Thyroid gland (tissue), 4 donors: ENCODE measurements around the gene ZRANB3. TPM values are rescaled to one million over a fixed set of nuclear protein-coding genes. Genes with fewer than 3 reads are reported as not detected.

Experiments
- DNase-seq, 2 donors: peaks; one replicate each; pipeline ENCODE4 v3.0.0-alpha.2; 2019
- H3K27ac ChIP-seq, 3 donors: fragments of 200-600 bp; sonication (generic); 1 replicate in 2 of 3; 2 replicates in 1 of 3; pipeline ENCODE4 v1.5.1; 2016 to 2019; ENCODE audit warnings: mild to moderate bottlenecking in 1 of 3, moderate library complexity in 1 of 3
- H3K27me3 ChIP-seq: fragments of 200-600 bp; sonication (generic); one replicate; pipeline ENCODE4 v1.5.1; 2019
- H3K36me3 ChIP-seq, 2 donors: fragments of 200-600 bp; sonication (generic); one replicate each; pipeline ENCODE4 v1.5.1; 2016 to 2019
- H3K4me1 ChIP-seq, 2 donors: fragments of 200-600 bp; sonication (generic); one replicate each; pipeline ENCODE4 v1.5.1; 2017 to 2019
- H3K4me3 ChIP-seq, 3 donors: fragments of 200-600 bp; sonication (generic); replicated peaks in 1 of 3; 1 replicate in 2 of 3; 2 replicates in 1 of 3; pipeline ENCODE4 v1.5.1; 2016; ENCODE audit warnings: mild to moderate bottlenecking in 1 of 3
- H3K9me3 ChIP-seq: fragments of 200-600 bp; sonication (generic); one replicate; pipeline ENCODE4 v1.5.1; 2017
- CTCF ChIP-seq, 6 experiments: fragments of 200-600 bp in 3 of 6; fragments of 450-650 bp in 3 of 6; sonication (generic) in 3 of 6; IDR thresholded peaks; one replicate each; pipeline ENCODE4 v1.5.1; 2016 to 2019; ENCODE audit warnings: antibody characterized with exemption in 6 of 6, mild to moderate bottlenecking in 2 of 6, inconsistent platforms in 1 of 6, moderate library complexity in 1 of 6
- POLR2A ChIP-seq, 2 donors: fragments of 450-650 bp; IDR thresholded peaks; one replicate each; pipeline ENCODE4 v1.6.1; 2017; ENCODE audit warnings: antibody characterized with exemption in 2 of 2, mild to moderate bottlenecking in 2 of 2, moderate library complexity in 1 of 2
- WGBS, 2 donors: methylation state at CpG; one replicate each; pipeline ENCODE4 v1.1.5; 2017; 5-methylcytosine and 5-hydroxymethylcytosine counted together
- intact Hi-C: fragments of 100-400 bp; cut with DNase I; formaldehyde crosslinking; loops from one replicate; pipeline ENCODE4 v1.15.1; 2023
- total RNA-seq, 4 donors: library from RNA; depleted of rRNA; stranded (reverse); fragments of >200 nt; gene quantifications; one replicate each; pipeline ENCODE4 v1.2.3, GENCODE V29; 2016

Gene ZRANB3
- total RNA-seq, 4 donors from 2014 or later: 3.1 to 12.2 (median 9.3) TPM

- Histone ChIP-seq H3K9me3 (no peaks in the 10 kb centered on the region), H3K36me3 (peaks cover 26 to 35% of the 10 kb centered on the region in 2 donors), H3K4me3 (no peak overlapping the region), H3K27ac (no peak overlapping the region), H3K4me1 (no peaks in the 10 kb centered on the region), H3K27me3 (no peaks in the 10 kb centered on the region)
- TF ChIP-seq POLR2A (IDR thresholded peaks at IDR 0.05) (no peak), CTCF (IDR thresholded peaks at IDR 0.05) (no peak)
- WGBS, 2 donors: 92 to 93% methylated on average over 11 of the region's 11 CpGs
- intact Hi-C loops: no loop called here
- no peak for DNase-seq
Observed at GRCh38 chr2:135168204-135168856, 362.7 kb downstream of the ZRANB3 start.

- Histone ChIP-seq H3K9me3 (no peaks in the 10 kb centered on the region), H3K36me3 (peaks cover 26 to 35% of the 10 kb centered on the region in 2 donors), H3K4me1 (no peaks in the 10 kb centered on the region), H3K27ac (no peak overlapping the region), H3K4me3 (no peak overlapping the region), H3K27me3 (no peaks in the 10 kb centered on the region)
- 96 to 97% methylated on average over 1 of the region's 1 CpG for WGBS, 2 donors
- TF ChIP-seq CTCF (IDR thresholded peaks at IDR 0.05) (no peak), POLR2A (IDR thresholded peaks at IDR 0.05) (no peak)
- DNase-seq: no peak
- intact Hi-C loops: no loop called here
Observed at GRCh38 chr2:135167273-135167672, 363.7 kb downstream of the ZRANB3 start.

- TF ChIP-seq CTCF (IDR thresholded peaks at IDR 0.05): no peak
- TF ChIP-seq POLR2A (IDR thresholded peaks at IDR 0.05): no peak
- intact Hi-C loops: no loop called here
- H3K4me1 ChIP-seq: no peaks in the 10 kb centered on the region
- H3K27me3 ChIP-seq: no peaks in the 10 kb centered on the region
- no peak for DNase-seq
- H3K27ac ChIP-seq: no peak overlapping the region
- H3K9me3 ChIP-seq: no peaks in the 10 kb centered on the region
- peaks cover 19 to 20% of the 10 kb centered on the region in 2 donors for H3K36me3 ChIP-seq
- 72 to 86% methylated on average over 3 of the region's 3 CpGs for WGBS, 2 donors
- no peak overlapping the region for H3K4me3 ChIP-seq
Observed at GRCh38 chr2:135164431-135164830, 366.6 kb downstream of the ZRANB3 start.

- DNase-seq: no peak
- 96 to 97% methylated on average over 5 of the region's 5 CpGs for WGBS, 2 donors
- intact Hi-C loops: no loop called here
- Histone ChIP-seq H3K27ac (no peak overlapping the region), H3K4me3 (no peak overlapping the region), H3K4me1 (no peaks in the 10 kb centered on the region), H3K27me3 (no peaks in the 10 kb centered on the region), H3K9me3 (no peaks in the 10 kb centered on the region), H3K36me3 (peaks cover 14 to 15% of the 10 kb centered on the region in 2 donors)
- TF ChIP-seq CTCF (IDR thresholded peaks at IDR 0.05) (no peak), POLR2A (IDR thresholded peaks at IDR 0.05) (no peak)
Observed at GRCh38 chr2:135163901-135164300, 367.1 kb downstream of the ZRANB3 start.

GRCh38 chr2:135163306-135163705, 367.7 kb downstream of the ZRANB3 start:
- intact Hi-C loops: no loop called here
- TF ChIP-seq CTCF (IDR thresholded peaks at IDR 0.05) (no peak), POLR2A (IDR thresholded peaks at IDR 0.05) (no peak)
- H3K9me3 ChIP-seq: no peaks in the 10 kb centered on the region
- H3K27me3 ChIP-seq: no peaks in the 10 kb centered on the region
- no peaks in the 10 kb centered on the region for H3K4me1 ChIP-seq
- peaks cover 8 to 9% of the 10 kb centered on the region in 2 donors for H3K36me3 ChIP-seq
- no peak overlapping the region for H3K4me3 ChIP-seq
- 92 to 99% methylated on average over 2 of the region's 2 CpGs for WGBS, 2 donors
- no peak for DNase-seq
- H3K27ac ChIP-seq: no peak overlapping the region
